ENCODE data around the gene ITPRIPL2.

ITPRIPL2 gene

DNA sequence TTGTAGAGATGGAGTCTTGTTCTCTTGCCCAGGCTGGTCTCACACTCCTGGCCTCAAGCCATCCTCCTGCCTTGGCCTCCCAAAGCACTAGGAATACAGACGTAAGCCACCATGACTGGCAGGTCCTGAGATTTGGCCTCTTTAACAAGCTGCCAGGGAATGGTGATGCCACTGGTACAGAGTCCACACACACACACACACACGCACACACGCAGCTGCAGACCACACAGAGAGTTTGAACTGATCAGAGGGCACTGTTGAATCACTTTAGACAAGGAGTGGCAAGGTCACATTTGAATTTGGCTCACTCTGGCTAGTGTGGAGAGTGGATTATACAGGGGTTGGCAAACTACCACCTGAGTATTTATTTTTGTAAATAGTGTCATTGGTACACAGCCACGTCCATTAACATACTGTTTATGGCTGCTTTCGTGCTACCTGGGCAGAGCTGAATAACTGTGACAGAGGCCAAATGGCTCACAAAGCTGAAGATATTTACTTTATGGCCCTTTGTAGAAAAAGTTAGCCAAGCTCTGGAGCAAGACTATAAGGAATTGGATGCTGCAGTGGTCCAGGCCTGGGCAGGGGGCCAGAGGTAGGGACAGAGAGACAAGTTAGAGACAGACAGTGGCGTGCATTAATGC, 9.9 kb downstream of the ITPRIPL2 start:
- no peak for DNase-seq

DNA sequence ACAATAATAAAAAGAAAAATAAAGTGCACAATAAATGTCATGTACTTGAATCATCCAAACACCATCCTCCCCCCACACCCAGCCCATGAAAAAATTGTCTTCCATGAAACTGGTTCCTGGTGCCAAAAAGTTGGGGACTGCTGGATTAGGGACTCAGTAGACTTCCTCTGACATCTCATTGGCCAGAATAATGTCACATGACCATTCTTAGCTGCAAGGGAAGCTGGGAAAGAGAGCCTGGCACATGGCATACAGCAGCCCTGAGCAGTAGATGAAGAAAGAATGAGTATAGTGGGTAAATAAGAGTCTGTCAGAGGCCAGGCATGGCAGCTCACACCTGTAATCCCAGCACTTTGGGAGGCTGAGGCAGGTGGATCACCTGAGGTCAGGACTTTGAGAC, 12.5 kb downstream of the ITPRIPL2 start:
- no peak for DNase-seq

DNA sequence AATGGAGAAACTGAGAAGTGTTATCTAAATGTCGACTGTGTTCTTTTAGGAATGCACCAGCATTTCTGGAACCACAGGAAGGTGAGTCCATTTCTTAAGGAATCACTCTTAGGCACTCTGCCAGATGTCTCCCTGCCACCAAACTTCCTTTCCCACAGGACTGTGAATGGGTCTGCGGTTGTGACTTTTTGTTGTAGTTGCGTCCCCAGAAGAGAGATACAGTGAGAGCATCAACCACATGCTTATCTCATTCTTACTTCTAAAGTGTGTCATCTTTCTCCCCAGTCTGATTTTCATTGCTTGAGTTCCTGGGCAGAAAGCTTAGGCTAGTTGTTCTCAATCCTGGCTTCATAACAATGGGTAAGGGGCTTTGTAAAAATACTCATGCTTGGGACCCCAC, 13.4 kb downstream of the ITPRIPL2 start:
- DNase-seq: no peak

DNA sequence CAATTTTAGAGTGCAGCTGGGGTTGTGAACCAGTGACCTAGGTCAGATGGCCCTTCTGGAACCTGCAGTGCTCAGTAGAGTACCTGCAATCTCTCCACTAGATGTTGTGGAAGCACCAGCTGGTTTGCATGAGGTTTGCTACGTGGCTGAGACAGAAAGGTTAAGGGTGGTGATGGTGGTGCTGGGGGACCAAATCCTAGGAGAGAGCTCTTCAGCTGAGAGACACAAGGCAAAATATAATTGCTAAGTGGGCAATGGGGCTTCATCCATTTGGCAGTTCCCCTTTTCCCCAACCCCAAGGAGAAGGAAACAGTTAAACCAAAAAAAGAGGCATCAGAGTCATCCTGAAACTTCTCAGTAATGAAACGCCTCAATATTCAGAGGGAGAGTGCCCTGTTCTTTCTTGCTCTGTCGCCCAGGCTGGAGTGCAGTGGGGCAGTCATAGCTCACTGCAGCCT, 13.9 kb downstream of the ITPRIPL2 start:
- DNase-seq: no peak

DNA sequence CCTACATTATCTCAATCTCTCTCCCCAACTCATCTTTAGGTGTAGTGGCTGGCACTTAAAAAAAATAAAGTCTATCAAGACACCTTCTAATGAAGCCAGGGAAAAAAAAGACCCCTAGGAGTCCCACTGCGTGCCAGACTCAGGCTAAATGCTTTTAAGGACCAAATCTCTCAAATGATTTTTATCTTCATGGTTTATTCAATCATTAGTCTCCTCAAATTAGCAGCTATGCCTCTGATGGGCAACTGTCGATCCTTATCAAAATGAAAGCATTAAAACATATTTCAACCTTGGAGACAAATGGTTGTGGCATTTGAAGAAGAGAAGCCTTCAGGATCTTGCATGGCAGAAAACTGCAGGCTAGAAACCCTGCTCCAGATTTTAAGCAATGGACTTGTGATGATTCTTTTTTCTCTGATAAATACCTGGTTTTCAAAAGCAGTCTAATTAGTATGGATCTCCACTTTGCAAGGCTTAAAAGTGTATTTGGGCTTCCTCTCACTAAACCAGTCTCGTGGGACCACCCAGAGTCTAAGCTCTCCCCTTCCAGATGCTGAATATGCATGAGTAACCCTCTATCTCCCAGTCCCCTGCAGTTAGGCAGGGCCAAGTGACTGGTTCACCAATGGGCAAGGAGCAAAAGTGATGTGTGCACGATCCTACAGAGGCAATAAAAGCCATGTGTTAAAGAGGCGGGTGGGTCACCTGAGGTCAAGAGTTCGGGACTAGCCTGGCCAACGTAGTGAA, 14.9 kb downstream of the ITPRIPL2 start:
- no peak for DNase-seq

DNA sequence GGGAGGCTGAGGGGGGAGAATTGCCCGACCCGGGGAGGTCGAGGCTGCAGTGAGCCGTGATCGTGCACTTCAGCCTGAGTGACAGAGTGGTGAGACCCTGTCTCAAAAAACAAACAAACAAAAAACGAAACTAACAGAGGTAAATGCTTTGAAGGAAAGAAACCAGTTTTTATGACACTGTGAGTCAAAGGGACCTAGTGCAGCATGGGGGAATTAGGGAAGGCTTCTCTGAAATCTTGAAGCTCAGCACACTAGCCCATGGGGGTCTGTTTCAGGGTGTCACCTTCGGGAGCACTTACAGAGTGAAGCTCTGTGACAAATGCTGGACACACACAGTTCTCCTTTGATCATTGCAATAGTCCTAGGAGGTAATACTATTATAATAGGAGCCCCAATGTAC, 16.6 kb downstream of the ITPRIPL2 start:
- DNase-seq: no peak

DNA sequence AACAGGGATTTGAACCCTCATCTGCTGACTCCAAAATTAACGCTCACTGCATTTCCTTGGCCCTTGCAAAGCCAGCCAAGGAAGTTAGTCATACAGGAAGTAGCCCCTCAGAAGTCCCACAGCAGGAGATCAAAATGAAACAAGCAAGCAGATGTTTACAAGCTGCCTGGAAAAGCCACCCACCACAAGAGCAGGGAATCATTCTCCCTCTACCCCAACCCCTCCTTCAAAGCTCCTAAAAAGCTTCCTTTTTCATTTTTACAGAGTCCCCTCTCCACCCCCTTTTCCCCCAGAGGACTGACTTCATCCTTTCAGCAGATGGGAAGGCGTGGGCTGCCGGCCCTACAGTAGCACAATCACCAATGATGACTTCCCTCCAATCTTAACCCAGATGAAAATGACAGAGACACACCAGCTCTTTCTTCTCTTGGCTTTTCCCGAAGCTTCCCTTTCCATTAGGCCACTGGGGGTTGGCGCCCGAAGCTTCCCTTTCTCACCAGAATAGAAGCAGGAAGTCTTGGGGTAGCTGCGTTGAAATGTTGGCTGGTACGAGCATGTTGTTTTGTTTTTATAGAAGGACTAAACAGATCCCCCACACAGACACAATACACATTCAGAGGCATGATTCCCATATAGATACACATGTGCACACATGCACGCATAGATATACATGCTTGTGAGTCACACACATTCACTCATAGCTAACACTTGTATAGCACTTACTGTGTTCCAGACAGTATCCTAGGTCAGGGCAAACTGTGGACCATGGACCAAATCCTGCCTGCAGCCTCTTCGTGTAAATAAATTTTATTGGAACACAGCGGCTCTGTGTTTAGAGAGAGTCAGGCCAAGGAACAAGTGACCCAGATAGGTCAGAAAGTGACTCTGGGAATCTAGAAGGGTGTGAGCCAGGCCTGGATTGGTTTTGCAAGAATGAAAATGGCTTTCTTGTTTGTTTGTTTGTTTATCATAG, 17.4 kb downstream of the ITPRIPL2 start:
- no peak for DNase-seq

DNA sequence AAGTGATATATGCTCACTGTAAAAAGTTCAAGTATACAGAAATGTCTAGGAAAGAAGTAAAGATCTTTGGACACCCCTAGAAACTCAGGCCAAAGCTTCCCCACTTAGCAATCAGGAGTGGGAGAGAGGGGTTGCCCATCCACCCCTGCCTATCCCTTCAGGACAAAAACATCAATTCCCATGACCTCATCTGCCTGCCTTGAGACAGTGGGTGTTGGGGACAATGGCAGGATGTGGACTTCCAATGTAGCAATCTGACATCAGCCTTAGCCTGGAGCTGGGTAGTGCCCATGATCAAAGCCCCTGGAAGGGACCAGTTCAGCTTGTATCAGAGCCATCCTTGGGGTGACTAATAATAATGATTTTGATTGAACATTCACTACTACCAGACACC, 18.1 kb downstream of the ITPRIPL2 start:
- DNase-seq: no peak

DNA sequence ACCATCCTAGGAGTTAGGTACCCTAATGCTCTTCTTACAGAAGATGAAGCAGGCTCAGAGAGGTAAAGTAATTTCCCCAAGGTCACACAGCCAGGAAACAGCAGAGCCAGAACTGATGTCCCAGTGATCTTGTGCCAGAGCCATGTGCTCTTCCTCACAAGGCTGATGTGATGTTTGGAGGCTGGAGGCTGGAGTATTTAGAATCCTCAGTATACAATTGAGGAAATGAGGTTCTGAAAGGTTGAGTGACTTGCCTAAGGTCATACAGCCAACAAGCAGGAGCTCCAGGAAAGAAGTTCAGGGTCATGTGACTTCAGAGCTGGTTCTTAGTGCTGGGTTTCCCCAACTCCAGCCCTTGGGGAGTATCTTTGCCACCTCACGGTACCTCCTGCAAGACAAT, 18.5 kb downstream of the ITPRIPL2 start:
- no peak for DNase-seq

DNA sequence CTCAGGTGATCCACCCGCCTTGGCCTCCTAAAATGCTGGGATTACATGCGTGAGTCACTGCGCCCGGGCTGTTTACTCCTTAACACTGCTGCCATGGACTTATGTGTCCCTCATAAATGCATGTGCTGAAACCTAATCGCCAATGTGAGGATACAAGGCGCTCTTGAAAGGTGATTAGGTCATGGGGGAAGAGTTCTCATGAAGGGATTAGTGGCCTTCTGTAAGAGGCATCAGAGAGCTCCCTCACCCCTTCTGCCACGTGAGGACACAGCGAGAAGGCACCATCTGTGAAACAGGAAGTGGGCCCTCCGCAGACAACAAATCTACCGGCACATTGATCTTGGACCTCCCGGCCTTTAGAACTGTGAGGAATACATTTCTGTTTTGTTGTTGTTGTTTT, 19.1 kb downstream of the ITPRIPL2 start:
- DNase-seq: no peak

DNA sequence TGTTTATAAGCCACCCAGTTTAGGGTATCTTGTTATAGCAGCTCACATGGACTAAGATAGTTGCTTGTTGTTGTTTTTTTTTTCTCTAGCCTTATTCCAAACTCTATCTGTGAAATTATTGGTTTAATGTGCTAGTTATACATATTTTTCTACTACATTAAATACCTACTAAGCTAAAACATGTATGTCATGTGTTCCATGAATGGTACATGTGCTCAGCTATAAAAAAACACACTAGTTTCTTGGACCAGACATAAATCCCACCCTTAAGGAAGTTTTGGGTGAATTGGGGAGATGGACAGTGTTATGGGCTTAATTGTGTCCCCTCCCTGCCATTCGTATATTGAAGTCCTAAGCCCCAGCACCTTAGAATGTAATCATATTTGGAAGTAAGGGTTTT, 19.8 kb downstream of the ITPRIPL2 start:
- DNase-seq: no peak

DNA sequence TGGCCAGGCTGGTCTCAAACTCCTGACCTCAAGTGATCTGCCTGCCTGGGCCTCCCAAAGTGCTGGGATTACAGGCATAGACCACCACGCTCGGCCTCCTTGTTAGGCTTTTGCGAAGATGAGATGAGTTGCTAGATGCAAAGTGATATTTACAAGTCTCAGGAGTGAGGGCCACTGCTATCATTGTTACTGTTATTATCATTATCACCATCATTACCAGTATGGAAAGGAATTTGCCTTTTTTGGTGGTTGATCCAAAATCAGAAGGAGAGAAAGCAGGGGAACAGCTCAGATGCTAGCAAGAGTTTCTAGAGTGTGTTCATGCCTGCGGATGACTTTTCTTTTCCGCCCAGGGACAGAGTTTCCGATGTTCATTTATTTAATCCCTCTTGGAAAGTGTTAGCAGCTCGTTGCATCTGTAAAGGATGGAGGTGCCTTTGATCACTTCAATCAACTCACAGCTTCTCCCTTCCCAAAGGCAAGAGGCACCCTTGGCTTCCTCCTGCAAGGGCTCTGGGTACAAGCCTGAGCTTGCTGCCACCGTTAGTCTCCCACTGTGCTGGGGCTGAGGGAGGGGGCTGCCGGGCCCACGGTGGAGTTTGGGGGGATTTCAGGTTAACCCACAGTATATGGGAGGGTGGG, 21.6 kb downstream of the ITPRIPL2 start:
- DNase-seq: no peak

DNA sequence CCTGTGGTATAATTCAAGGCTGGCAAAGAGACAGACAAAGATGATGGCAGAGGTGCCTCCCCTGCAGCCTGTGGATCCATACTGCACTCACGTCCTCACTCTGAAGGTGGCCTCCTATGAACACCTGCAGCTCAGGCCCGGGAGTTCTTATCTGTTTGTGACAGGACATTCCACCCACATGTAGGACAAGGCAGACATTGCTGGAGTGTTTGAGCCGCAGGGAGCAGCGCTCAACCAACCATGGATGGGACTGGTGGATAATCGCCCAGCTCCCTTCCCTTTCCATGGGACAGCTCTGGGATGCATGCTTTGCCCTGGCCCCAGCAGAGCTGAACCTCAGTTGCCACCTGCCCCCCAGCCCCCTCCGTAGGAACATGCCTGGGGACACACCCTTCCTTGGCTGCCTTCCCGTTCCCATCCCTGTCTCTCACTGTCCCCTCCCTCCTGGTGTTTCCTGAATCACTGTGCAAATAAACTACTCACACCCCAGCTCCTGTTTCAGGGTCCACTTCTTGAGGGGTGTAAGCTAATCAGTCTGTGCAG, 22.2 kb downstream of the ITPRIPL2 start:
- DNase-seq: peak; percentile 50

DNA sequence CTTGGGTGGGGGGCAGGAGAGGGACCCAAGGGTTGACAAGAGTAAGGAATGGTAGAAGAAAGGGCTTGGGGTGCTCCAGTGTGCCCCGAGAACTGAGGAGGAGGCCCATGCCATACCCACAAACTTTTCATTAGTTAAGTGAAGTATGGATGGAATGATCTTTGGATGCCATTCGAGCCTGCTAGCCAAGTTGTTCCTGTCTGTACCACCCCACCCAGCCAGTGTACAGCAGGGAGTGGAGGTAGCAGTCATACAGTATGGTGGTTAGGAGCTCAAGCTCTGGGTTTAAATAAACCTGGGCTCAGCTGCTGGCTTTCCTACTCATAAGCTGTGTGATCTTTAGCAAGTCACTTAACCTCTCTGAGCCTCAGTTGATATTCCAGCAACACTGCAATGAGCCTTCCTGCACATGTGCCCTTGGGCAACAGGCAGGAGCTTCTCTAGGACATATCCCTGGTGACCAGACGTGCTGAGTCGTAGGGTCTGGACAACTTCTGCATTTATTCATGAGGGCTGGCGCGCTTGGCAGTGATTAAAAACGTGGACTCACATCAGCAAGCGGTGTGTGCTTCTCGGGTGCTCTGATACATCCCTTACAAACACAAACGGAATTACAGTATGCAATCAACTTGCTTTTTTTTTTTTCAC, 22.9 kb downstream of the ITPRIPL2 start:
- DNase-seq: no peak

DNA sequence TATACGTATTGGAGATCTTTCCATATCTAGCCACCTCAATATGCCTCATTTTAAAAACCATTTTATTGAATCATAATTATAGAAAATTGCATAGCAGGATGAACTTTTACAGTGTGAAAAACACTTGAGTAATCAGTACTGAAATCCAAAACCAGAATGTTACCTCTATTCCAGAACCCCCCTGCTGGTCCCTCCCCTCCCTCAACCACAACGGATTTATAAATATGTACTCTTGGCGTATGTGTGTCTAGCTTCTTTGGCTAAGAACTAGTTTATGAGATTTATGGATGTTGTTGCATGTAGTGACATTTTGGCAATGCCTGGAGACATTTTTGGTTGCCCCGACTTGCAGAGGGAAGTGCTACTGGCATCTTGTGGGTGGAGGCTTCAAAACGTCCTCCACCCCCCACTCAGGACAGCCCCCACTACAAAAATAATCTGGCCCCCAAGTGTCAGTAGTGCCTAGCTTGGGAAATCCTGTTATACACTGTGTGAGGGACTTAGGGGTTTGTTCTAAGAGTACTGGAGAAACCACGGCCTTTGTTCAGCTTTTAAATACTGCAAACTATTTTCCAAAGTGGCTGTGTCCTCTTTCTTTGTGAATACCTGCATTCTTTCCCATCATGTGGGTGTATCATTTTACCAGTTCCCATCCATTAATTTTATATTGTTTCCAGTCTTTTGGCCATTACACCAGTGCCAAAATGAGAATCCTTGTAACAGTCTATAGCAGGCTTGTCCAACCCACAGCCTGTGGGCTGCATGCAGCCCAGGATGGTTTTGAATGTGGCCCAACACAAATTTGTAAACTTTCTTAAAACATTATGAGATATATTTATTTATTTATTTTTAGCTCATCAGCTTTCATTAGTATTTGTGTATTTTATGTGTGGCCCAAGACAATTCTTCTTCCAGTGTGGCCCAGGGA, 23.7 kb downstream of the ITPRIPL2 start:
- peak; percentile 49 for DNase-seq

DNA sequence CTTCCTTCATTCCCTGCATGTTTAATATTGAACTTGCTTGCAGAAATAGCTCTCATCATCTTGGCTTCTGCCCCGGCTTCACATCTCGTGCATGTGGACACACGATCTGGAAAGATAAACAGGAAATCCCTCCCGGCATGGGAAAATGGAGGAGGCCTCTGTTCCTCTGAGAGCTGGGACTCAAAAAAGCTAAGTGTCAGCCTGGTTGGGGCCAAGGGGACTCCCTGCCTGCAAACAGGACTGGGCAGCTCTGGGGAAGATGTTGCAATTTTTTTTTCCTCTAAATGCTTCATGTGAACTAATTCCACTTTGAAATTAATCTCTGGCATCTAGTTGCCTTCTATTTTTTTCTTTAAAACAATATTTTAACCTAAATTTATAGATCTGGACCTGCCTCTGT, 24.8 kb downstream of the ITPRIPL2 start:
- DNase-seq: peak; percentile 38

DNA sequence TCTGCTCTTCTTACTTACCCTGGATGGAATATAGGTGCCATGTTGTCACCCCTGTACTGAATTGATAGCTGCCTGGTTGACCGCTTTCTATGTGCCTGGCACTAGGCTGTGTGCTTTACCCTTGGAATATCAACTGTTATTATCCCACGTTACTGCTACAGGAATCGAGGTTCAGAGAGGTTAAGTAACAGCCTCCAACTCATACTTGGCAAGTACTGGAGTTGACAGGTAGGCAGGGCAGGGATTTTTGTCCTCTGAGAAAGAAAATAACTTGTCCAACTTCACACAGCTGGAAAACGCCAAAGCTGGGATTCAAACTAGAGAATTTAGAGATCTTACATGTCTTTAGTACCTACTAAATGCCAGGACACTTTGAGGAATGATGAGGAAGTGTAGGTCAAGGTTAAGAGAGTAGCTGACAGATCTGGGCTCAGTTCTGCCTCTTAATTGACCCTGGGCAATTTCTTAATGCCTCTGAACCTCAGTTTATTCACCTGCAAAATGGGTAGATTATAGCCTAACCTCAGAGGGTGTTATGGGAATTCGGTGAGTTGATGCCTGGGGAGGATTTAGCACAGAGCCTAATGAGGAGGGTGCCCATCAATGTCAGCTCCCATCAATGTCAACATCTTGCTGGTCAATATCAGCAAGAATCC, 25.8 kb downstream of the ITPRIPL2 start:
- DNase-seq: no peak

DNA sequence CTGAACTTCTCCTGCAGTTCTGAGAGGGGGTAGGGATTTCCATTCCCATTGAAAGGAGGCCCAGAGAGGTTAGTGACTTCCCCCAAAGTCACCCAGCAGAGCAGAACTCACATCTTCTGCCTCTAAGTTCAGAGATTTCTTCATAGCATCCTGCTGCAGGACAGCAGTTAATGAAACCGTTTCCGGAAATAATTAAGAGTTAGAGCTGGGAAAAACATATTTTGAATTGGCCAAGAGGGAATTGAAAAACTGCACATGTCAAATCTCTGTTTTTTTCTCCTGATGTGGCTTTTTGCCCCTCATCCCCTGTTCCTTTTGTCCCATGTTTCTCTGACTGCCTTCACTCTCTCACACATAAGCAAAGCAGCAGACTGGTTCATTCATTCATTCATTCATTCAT, 26.6 kb downstream of the ITPRIPL2 start:
- no peak for DNase-seq

DNA sequence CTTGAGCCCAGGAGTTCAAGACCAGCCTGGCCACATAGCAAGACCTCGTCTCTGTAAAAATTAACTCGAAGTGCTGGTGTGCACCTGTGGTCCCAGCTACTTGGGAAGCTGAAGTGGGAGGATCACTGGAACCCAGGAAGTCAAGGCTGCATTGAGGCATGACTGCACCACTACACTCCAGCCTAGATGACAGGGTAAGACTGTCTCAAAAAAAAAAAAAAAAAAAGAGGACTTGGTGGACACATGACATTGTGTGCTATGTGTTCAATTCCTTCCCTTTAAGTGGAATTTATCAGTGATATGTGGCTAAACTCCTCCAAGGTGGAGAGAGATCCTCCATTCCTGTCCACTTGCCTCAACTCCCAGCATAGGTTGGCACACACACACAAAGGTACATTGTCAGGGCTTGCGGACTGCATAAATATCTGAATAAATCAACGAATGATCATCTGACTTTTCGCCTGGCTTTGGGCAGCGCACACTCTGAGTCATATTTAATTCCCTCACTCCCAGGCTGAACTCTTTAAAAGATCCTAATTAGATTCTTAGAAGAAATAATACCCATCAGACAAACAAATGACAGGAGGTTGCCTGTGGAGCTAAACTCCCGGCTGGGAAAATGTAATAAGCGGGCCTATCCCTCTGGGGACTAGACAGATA, 29.3 kb downstream of the ITPRIPL2 start:
- DNase-seq: no peak

DNA sequence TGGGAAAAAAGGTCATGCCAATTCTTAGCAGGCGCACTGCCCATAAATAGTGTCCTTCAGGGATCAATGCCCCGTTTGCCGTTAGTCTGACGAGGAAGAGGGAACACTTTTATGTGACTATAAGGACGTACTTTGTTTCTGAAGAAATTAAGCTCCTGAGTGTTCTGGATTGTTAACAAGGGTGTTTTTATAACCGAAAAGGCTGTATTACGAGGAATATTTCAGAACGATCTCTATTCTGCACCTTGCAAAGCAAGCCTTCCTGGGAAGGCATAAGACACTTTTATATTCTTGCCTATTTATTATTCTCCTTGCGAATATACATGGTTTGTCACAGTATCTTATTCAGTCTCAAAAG, 29.8 kb downstream of the ITPRIPL2 start:
- DNase-seq: no peak
